Hematopoietic multipotent progenitor cell treated with erythropoietin and hydrocortisone succinate and interleukin-3 and kit ligand, for 8 days (in vitro differentiated cells): ENCODE measurements around the gene TM7SF2.

Experiments used
- DNase-seq: peaks from one replicate; pipeline ENCODE4 v3.0.0-alpha.2; 2015

TM7SF2 gene

GRCh38 chr11:65111744-65112545 lies at the start of gene TM7SF2:
Gene TM7SF2, plus strand, starts transcription at chr11:65111872. Its CDS starts 144 bp downstream, at chr11:65112016.
- DNase-seq = peak; percentile 96

- no peak for DNase-seq
These were observed 48.1 kb upstream of the TM7SF2 start for GRCh38 chr11:65063532-65063931.

GRCh38 chr11:65064847-65065240 lies 46.8 kb upstream of the TM7SF2 start:
- DNase-seq = no peak

GRCh38 chr11:65065851-65066250 lies 45.8 kb upstream of the TM7SF2 start:
- no peak for DNase-seq

- no peak for DNase-seq
These were observed 45.4 kb upstream of the TM7SF2 start for GRCh38 chr11:65066315-65066714.

GRCh38 chr11:65066805-65067291 lies 44.8 kb upstream of the TM7SF2 start:
- no peak for DNase-seq

GRCh38 chr11:65067446-65067845 lies 44.2 kb upstream of the TM7SF2 start:
- no peak for DNase-seq

- no peak for DNase-seq
These were observed 42.5 kb upstream of the TM7SF2 start for GRCh38 chr11:65069217-65069616.

GRCh38 chr11:65071907-65072630 lies 39.6 kb upstream of the TM7SF2 start:
- DNase-seq = no peak

- no peak for DNase-seq
These were observed 39.1 kb upstream of the TM7SF2 start for GRCh38 chr11:65072631-65072966.

GRCh38 chr11:65077451-65077850 lies 34.2 kb upstream of the TM7SF2 start:
- no peak for DNase-seq

GRCh38 chr11:65078151-65078550 lies 33.5 kb upstream of the TM7SF2 start:
- DNase-seq = peak; percentile 60

- no peak for DNase-seq
These were observed 32.8 kb upstream of the TM7SF2 start for GRCh38 chr11:65078786-65079342.

- peak; percentile 15 for DNase-seq
These were observed 28.4 kb upstream of the TM7SF2 start for GRCh38 chr11:65083134-65083833.

GRCh38 chr11:65083834-65084597 lies 27.7 kb upstream of the TM7SF2 start, which contains the start of the genes CDCA5 and ZFPL1:
Gene CDCA5, minus strand, starts transcription at chr11:65084040. Its CDS starts 62 bp downstream, at chr11:65083978.
Gene ZFPL1, plus strand, starts transcription at chr11:65084222. Its CDS starts 477 bp downstream, at chr11:65084699.
- peak; percentile 94 for DNase-seq

GRCh38 chr11:65084598-65085375 lies 26.9 kb upstream of the TM7SF2 start:
- no peak for DNase-seq

- no peak for DNase-seq
These were observed 26.2 kb upstream of the TM7SF2 start for GRCh38 chr11:65085446-65085845.

- no peak for DNase-seq
These were observed 24.9 kb upstream of the TM7SF2 start for GRCh38 chr11:65086809-65087208.

GRCh38 chr11:65087216-65087615 lies 24.5 kb upstream of the TM7SF2 start:
- no peak for DNase-seq

- no peak for DNase-seq
These were observed 23.8 kb upstream of the TM7SF2 start for GRCh38 chr11:65087827-65088226.

- no peak for DNase-seq
These were observed 22.1 kb upstream of the TM7SF2 start for GRCh38 chr11:65089621-65090020.
